GM12875 (cell line): ENCODE measurements around the gene INPP5F.

ENCODE experiments used
- H3K4me3 ChIP-seq: one replicate; pipeline ENCODE4 v1.5.1; 2011; ENCODE audit warnings: low read depth, low read length, control low read depth
- TF ChIP-seq, protein P1 (sequence below): IDR thresholded peaks from 2 replicates; pipeline ENCODE4 v1.5.1; 2011; ENCODE audit warnings: low read depth, mild to moderate bottlenecking, control low read depth, inconsistent platforms, low read length, moderate library complexity, borderline replicate concordance; ENCODE audit not compliant: insufficient read depth

Gene INPP5F

DNA sequence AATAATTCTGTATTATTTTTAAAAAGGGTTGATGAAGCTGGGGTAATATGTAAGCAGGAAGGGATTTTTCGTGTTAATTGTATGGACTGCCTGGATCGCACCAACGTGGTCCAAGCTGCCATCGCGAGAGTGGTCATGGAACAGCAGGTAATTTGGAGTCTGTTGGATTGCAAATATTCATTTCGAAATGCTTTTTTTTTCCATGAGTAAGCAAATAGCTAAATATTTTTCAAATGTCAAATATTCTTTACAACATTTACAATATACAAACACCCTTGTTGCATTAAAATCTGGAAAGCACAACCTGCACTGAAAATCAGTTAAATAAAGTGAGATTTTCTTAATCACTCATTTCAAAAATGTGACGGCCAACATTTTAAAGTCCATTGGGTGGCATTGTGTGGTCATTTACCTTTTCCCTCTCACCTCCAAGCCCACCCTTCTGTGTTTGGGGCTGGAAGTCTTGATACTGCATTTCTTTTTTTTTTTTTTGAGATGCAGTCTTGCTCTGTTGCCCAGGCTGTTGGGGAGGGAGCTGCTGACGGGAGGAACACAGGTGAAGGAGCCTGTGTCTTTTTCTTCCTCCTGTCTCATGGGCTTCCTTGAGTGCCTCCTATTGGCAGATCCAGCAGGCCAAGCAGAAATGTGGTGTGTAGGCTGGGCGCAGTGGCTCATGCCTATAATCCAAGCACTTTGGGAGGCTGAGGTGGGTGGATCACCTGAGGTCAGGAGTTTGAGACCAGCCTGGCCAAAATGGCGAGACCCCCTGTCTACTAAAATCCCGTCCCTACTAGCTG lies 80.7 kb downstream of the INPP5F start:
- TF ChIP-seq, protein P1, sequence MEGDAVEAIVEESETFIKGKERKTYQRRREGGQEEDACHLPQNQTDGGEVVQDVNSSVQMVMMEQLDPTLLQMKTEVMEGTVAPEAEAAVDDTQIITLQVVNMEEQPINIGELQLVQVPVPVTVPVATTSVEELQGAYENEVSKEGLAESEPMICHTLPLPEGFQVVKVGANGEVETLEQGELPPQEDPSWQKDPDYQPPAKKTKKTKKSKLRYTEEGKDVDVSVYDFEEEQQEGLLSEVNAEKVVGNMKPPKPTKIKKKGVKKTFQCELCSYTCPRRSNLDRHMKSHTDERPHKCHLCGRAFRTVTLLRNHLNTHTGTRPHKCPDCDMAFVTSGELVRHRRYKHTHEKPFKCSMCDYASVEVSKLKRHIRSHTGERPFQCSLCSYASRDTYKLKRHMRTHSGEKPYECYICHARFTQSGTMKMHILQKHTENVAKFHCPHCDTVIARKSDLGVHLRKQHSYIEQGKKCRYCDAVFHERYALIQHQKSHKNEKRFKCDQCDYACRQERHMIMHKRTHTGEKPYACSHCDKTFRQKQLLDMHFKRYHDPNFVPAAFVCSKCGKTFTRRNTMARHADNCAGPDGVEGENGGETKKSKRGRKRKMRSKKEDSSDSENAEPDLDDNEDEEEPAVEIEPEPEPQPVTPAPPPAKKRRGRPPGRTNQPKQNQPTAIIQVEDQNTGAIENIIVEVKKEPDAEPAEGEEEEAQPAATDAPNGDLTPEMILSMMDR, result no peak
- H3K4me3 ChIP-seq, result no peak overlapping the region

DNA sequence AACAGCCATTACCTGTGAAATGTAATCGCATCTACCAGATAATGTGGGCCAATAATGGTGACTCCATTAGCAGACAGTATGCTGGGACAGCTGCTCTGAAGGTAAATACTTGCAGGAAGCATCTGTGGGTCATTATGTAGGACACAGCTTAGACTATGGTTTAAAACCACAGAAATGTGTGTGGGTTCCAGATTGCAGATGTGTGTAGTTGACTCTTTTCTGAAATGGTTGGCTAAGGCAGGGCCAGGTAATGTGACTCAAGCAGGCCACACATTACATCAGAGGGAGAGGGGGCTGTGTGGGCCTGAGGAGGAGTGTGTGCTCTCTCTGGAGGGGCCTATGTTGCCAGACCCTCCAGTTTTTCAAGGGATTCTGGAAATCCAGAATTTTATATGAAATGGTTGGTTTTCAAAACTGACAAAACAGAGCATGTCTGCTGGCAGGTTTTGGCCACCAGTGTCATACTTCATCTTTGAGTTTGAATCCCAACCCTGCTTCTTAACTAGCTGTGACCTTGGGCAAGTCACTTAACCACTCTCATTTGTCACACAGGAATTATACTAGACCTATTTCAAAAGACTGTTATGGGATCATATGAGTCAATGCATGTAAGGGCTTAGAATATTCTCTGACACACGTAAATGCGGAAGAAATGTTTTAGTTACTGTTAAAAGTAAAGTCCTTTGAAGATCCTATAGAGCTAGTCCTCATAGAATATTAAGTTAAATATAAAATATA lies 82.3 kb downstream of the INPP5F start:
- TF ChIP-seq, protein P1, result no peak
- H3K4me3 ChIP-seq, result no peak overlapping the region

DNA sequence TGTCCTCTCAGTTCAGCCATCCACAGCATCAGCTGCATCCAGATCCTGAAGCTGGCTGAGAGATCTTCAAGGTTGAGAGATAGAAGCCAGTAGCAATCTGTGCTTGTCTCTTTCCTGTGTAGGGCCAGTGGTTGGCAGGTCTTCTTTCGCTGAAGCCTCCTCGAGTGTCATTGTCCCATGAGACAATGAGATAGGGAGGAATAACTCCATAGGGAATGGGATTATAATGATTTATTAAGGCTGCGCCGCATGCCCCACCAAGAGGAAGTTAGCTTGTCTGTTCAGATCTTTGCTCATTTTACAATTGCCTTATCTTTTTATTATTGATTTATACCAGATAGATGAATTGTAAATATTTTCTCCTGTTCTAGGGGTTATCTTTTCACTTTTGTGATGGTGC lies 85.3 kb downstream of the INPP5F start:
- no peak overlapping the region for H3K4me3 ChIP-seq
- TF ChIP-seq, protein P1, result no peak

DNA sequence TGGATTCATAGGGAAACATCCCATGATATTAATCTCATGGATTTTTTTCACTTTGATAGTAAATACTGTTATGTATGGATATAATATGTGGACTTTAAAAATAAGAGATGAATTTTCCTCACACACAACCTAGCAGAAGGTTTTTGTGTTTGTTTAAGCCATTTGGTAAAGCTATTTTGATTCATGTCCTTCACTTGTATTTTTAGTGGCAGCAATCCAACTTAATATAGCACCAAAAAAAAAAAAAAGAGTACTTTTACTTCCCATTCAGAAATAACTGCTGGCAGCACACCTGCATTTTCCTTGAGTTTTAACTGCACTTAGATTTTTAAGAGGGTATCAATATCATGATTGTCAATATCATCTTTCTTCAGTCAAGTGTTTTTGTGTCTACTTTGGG lies 86.8 kb downstream of the INPP5F start:
- H3K4me3 ChIP-seq, result no peak overlapping the region
- TF ChIP-seq, protein P1, result no peak

DNA sequence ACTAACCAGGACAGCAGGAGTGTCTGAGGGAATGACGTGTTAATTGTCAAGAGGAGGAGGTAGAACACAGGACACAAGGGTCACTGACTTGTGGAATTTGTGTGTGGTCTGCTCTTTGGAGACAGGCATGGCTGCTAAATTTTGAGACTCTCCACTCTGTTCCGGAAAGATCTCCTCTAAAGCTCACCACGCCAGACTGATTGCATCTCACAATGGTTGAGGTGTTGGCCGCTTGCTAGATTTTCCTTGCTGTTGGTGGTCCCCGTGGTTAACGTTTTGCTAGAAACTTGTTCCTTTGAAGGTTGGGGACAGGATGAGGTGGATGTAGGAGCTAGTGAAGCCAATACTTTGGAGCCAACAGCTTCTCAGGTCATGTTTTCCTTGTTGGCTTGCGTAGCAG lies 89.8 kb downstream of the INPP5F start:
- TF ChIP-seq, protein P1, result no peak
- H3K4me3 ChIP-seq, result no peak overlapping the region

DNA sequence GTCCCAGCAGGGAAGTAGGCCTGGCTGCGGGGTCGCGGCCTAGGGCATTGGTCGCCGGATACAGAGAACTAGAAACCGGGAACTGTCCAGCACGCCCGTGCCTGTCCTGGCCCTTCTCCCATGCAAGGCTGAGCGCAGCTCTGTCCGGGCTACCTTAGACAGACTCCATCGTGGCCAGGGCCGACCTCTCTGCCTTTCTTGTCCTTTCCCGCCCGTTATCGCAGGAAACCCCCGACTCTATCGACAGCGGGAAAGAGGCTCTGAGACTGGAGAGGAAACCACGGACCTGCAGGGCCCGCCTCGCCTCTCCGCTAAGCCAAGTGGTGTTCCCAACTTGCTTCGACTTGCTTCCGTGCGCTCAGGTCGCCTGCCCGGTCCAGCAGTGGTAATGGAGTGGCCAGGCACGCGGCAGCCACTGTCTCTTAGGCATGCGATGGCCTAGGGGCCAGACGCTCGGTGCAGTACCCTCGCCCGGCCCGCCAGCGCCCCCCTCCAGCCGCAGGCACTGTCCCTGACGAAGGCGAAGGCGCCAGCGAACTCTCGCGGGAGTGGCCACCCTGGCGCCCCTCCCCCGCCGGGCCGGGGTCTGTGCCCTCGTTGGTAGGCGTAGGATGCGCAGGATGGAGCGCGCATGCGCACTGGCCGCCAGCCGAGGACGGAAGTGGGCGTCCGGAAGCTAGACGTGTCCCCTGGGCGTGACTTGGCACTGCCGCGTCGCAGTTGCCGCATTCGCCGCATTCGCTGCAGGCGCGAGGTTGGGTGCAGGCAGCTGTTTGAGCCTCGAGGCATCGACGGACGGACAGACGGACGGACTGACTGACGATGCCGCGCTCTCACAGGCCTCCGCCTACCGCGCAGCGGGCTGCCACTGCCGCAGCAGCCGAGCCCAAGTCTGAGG lies 92.4 kb downstream of the INPP5F start:
- no peak overlapping the region for H3K4me3 ChIP-seq
- TF ChIP-seq, protein P1, result no peak
